Gastroesophageal sphincter (tissue), 4 donors: ENCODE measurements around the gene ANAPC7. TPM values are rescaled to one million over a fixed set of nuclear protein-coding genes. Genes with fewer than 3 reads are reported as not detected.

Source experiments
- ATAC-seq: fragments of 150-250 bp; one replicate; pipeline ENCODE4 v1.9.1; 2016; ENCODE audit warnings: mild to moderate bottlenecking, moderate library complexity
- H3K27ac ChIP-seq, 4 donors: fragments of 200-600 bp; sonication (generic) in 3 of 4; 1 replicate in 3 of 4; 2 replicates in 1 of 4; pipeline ENCODE4 v1.5.1; 2016 to 2019
- H3K27me3 ChIP-seq: fragments of 200-600 bp; sonication (generic); one replicate; pipeline ENCODE4 v1.5.1; 2019
- H3K36me3 ChIP-seq, 2 donors: fragments of 200-600 bp; sonication (generic); one replicate each; pipeline ENCODE4 v1.5.1; 2019; ENCODE audit warnings: control low read depth in 1 of 2
- H3K4me1 ChIP-seq, 3 donors: fragments of 200-600 bp; sonication (generic); 1 replicate in 2 of 3; 2 replicates in 1 of 3; pipeline ENCODE4 v1.5.1; 2016 to 2019; ENCODE audit warnings: control low read depth in 2 of 3
- H3K4me3 ChIP-seq, 2 donors: fragments of 200-600 bp; sonication (generic); one replicate each; pipeline ENCODE4 v1.5.1; 2019; ENCODE audit warnings: mild to moderate bottlenecking in 1 of 2, moderate library complexity in 1 of 2
- H3K9me3 ChIP-seq, 3 donors: fragments of 200-600 bp; sonication (generic); one replicate each; pipeline ENCODE4 v1.5.1; 2017 to 2019; ENCODE audit warnings: control low read depth in 2 of 3
- CTCF ChIP-seq, 4 experiments: fragments of 200-600 bp in 2 of 4; fragments of 450-650 bp in 2 of 4; sonication (generic) in 1 of 4; IDR thresholded peaks; one replicate each; pipeline ENCODE4 v1.5.1; 2017 to 2019; ENCODE audit warnings: antibody characterized with exemption in 4 of 4, mild to moderate bottlenecking in 2 of 4, moderate library complexity in 2 of 4
- EP300 ChIP-seq: sonication (generic); formaldehyde crosslinking; IDR thresholded peaks from one replicate; pipeline ENCODE4 v1.6.1; 2017; ENCODE audit warnings: antibody characterized with exemption, mild to moderate bottlenecking
- POLR2A ChIP-seq, 2 donors: fragments of 450-650 bp; IDR thresholded peaks; one replicate each; pipeline ENCODE4 v1.6.1; 2017; ENCODE audit warnings: antibody characterized with exemption in 2 of 2, mild to moderate bottlenecking in 2 of 2, moderate library complexity in 1 of 2
- POLR2AphosphoS5 ChIP-seq: sonication (generic); formaldehyde crosslinking; IDR thresholded peaks from one replicate; pipeline ENCODE4 v1.6.1; 2017; ENCODE audit warnings: antibody characterized with exemption
- WGBS, 2 donors: methylation state at CpG; one replicate each; pipeline ENCODE4 v1.1.5; 2018; ENCODE audit warnings: low coverage in 1 of 2; 5-methylcytosine and 5-hydroxymethylcytosine counted together
- total RNA-seq, 4 donors: library from RNA; depleted of rRNA; stranded (reverse); fragments of >200 nt; gene quantifications; one replicate each; pipeline ENCODE4 v1.1.0, GENCODE V29; 2016

The ANAPC7 gene
- total RNA-seq, 4 donors from 2014 or later = 40.4 to 50.1 (median 46.2) TPM

- Histone ChIP-seq H3K4me1 (no peaks in the 10 kb centered on the region), H3K9me3 (no peaks in the 10 kb centered on the region), H3K27ac (no peak overlapping the region), H3K4me3 (no peak overlapping the region), H3K27me3 (no peaks in the 10 kb centered on the region), H3K36me3 (peaks cover 0 to 33% of the 10 kb centered on the region in 2 donors)
- TF ChIP-seq POLR2A (IDR thresholded peaks at IDR 0.05) (no peak), POLR2AphosphoS5 (no peak), EP300 (no peak), CTCF (IDR thresholded peaks at IDR 0.05) (no peak)
- ATAC-seq = no peak
- WGBS, 2 donors = 76 to 78% methylated on average over 9 to 12 of the region's 13 CpGs
These were observed 50.1 kb downstream of the ANAPC7 start for GRCh38 chr12:110353211-110353965.

- TF ChIP-seq CTCF (IDR thresholded peaks at IDR 0.05) (no peak), EP300 (no peak), POLR2AphosphoS5 (no peak), POLR2A (IDR thresholded peaks at IDR 0.05) (no peak)
- Histone ChIP-seq H3K4me3 (no peak overlapping the region), H3K27ac (no peak overlapping the region), H3K27me3 (no peaks in the 10 kb centered on the region), H3K4me1 (no peaks in the 10 kb centered on the region), H3K36me3 (peaks cover 0 to 43% of the 10 kb centered on the region in 2 donors), H3K9me3 (no peaks in the 10 kb centered on the region)
- ATAC-seq = no peak
- 75 to 76% methylated on average over 3 of the region's 3 CpGs for WGBS, 2 donors
These were observed 51.1 kb downstream of the ANAPC7 start for GRCh38 chr12:110352401-110352800.

GRCh38 chr12:110351119-110351518 lies 52.4 kb downstream of the ANAPC7 start:
- Histone ChIP-seq H3K27ac (no peak overlapping the region), H3K27me3 (no peaks in the 10 kb centered on the region), H3K4me3 (no peak overlapping the region), H3K4me1 (no peaks in the 10 kb centered on the region), H3K9me3 (no peaks in the 10 kb centered on the region), H3K36me3 (peaks cover 1 to 55% of the 10 kb centered on the region in 2 donors)
- no peak for ATAC-seq
- TF ChIP-seq CTCF (IDR thresholded peaks at IDR 0.05) (no peak), EP300 (no peak), POLR2A (IDR thresholded peaks at IDR 0.05) (no peak), POLR2AphosphoS5 (no peak)
- 71 to 94% methylated on average over 1 to 4 of the region's 8 CpGs for WGBS, 2 donors

- Histone ChIP-seq H3K4me1 (no peaks in the 10 kb centered on the region), H3K27me3 (no peaks in the 10 kb centered on the region), H3K4me3 (no peak overlapping the region), H3K36me3 (peaks cover 11 to 70% of the 10 kb centered on the region in 2 donors), H3K9me3 (no peaks in the 10 kb centered on the region), H3K27ac (no peak overlapping the region)
- ATAC-seq = no peak
- 37 to 66% methylated on average over 4 to 7 of the region's 12 CpGs for WGBS, 2 donors
- no peak for TF ChIP-seq CTCF (IDR thresholded peaks at IDR 0.05)
- no peak for TF ChIP-seq POLR2AphosphoS5
- no peak for TF ChIP-seq POLR2A (IDR thresholded peaks at IDR 0.05)
- no peak for TF ChIP-seq EP300
These were observed 53.9 kb downstream of the ANAPC7 start for GRCh38 chr12:110349514-110350151.

GRCh38 chr12:110349096-110349495 lies 54.4 kb downstream of the ANAPC7 start:
- 83% methylated on average over 1 of the region's 4 CpGs; no CpG with 5 or more reads in 1 of the 2 donors for WGBS, 2 donors
- no peak for TF ChIP-seq POLR2A (IDR thresholded peaks at IDR 0.05)
- TF ChIP-seq CTCF (IDR thresholded peaks at IDR 0.05) = no peak
- no peak for TF ChIP-seq POLR2AphosphoS5
- no peak for TF ChIP-seq EP300
- no peak for ATAC-seq

More at GRCh38 chr12:110349096-110349495, 54.4 kb downstream of the ANAPC7 start:
- no peaks in the 10 kb centered on the region for H3K4me1 ChIP-seq
- no peak overlapping the region for H3K4me3 ChIP-seq
- no peak overlapping the region for H3K27ac ChIP-seq
- H3K36me3 ChIP-seq = peaks cover 11 to 76% of the 10 kb centered on the region in 2 donors
- H3K27me3 ChIP-seq = no peaks in the 10 kb centered on the region
- no peaks in the 10 kb centered on the region for H3K9me3 ChIP-seq
